Tongue (tissue), 2 donors: ENCODE results near the gene MARCHF6. TPM values are rescaled to one million over a fixed set of nuclear protein-coding genes. Genes with fewer than 3 reads are reported as not detected.
A peak's percentile ranks its signal among the peaks of the same experiment; 100 is the strongest.
"Not testable (repeated sequence)": the region's sequence is repeated elsewhere in the genome, so short reads cannot be mapped to it uniquely, and the experiment has no call there.

Source experiments
- DNase-seq: peaks from one replicate; pipeline ENCODE4 v3.0.0-alpha.2; 2015
- total RNA-seq: library from RNA; depleted of rRNA; stranded (reverse); fragments of >200 nt; gene quantifications from one replicate; pipeline ENCODE4 v1.2.3, GENCODE V29; 2014

The MARCHF6 gene, protein sequence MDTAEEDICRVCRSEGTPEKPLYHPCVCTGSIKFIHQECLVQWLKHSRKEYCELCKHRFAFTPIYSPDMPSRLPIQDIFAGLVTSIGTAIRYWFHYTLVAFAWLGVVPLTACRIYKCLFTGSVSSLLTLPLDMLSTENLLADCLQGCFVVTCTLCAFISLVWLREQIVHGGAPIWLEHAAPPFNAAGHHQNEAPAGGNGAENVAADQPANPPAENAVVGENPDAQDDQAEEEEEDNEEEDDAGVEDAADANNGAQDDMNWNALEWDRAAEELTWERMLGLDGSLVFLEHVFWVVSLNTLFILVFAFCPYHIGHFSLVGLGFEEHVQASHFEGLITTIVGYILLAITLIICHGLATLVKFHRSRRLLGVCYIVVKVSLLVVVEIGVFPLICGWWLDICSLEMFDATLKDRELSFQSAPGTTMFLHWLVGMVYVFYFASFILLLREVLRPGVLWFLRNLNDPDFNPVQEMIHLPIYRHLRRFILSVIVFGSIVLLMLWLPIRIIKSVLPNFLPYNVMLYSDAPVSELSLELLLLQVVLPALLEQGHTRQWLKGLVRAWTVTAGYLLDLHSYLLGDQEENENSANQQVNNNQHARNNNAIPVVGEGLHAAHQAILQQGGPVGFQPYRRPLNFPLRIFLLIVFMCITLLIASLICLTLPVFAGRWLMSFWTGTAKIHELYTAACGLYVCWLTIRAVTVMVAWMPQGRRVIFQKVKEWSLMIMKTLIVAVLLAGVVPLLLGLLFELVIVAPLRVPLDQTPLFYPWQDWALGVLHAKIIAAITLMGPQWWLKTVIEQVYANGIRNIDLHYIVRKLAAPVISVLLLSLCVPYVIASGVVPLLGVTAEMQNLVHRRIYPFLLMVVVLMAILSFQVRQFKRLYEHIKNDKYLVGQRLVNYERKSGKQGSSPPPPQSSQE
- 133 TPM for total RNA-seq

DNA sequence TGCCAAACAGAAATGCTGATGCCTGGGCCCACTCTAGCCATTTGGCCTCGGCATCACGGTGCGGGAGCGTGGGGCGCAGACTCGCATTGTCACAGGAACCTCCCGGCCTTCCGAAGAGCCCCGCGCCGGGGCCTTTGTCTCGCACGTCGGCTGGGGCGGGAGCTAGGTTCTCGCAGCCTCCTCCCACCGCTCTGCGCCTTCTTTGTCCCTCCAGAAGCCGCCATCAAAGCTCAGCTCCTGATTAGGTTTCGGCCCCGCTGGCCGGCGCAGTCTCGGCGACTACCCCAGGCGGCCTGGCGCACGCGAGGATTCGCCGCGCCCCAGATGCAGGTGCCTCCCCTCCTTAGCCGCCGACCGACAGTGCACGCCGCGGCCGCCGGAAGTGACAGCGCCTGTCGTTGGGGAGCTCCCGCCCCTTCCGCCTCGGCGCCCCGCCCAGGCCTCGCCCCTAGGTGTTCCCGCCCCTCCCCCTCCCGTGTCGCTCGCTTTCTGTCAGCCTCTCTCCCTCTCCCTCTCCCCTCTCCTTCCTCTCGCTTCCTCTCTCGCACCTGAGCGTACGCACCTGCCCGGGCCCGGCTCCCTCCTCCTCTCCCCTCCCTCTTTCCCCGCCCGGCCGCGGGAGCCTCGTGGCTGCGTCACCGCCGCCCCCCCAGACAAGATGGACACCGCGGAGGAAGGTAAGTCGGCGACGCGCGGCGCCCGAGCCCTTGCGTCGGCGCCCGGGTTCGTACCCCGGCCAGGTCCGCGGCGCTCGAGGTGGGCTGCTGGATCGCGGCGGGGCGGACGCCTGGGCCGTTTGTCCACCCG is at the start of gene MARCHF6:
Gene MARCHF6 (plus strand): TSS at position 455 of the 807 bp plus-strand sequence. CDS start 204 bp downstream, at position 659.
- DNase-seq: peak; percentile 97

DNA sequence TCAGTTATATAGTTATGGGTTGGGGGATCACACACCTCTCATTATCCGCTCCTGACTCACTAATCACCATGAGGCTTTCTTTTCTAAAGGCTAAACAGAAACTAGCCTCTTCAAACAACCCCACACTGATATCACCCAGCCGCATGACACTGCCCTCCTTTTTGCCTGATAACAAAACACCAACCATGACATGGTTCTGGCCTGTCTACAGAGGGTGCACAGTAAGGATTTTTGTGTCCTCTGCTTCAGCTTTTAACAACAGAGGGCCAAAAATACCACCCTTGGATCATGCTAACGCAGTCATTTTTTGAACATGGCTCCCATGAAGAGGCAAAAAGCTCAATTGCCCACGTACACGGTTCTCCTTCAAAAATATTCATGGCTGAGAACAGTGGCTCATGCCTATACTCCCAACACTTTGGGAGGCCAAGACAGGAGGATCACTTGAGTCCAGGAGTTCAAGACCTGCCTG is 49.8 kb upstream of the MARCHF6 start:
- DNase-seq: no peak

DNA sequence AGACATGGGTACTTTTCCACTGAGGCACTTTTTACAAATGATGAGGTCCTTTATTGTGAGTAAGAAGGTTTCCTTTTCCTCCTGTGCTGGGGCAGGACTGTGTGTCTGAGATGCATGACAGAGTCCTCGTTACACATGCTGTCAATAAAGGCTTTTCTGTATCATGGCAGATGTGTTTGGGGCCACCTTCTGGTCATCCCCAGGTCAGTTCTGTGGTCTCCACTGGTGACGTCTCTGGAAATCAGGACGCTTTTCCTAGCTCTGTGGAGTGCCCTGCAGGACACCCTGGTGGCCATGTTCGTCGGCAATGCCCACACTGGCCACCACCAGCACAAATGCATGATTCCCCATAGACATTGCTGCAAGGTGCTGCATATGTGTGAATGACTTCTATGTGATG is 48.6 kb upstream of the MARCHF6 start:
- no peak for DNase-seq

DNA sequence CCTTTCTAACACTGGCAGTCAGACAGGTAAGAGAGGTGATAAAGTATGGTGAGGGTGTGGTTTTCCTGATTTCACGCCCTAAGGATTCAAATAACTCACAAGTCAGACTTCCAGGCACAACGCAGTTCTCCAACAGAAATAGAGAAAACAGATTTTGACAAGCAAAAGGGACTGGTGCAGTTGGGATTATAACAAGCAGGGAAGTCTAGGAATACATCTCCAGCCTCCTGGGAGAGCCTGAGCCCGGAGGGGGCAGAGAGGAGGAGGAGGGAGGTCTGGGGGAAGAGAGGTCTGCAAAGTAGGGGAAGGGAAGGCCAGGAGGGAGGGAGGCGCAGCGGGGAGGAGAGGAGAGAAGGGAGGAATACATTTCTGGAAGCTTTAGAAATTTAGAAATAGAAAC is 47.4 kb upstream of the MARCHF6 start:
- no peak for DNase-seq

DNA sequence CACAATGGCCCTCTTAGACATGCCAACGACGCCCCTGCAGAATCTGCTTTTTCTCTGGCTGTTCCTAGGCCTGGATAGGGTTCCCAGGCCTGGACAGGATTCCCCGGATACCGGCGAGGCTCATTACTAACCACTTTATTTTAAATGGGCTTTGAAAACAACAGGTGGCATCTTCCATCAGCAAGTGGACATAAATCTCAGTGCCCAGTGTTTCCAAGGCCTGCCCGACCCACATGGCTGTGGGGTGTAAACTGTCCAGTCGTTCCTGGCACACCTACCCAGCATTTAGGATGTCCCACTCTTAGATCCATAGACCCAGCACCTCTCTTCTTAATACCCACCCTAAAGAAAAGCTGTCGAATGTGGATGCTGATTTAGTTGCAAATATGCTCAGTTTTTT is 46.7 kb upstream of the MARCHF6 start:
- no peak for DNase-seq

DNA sequence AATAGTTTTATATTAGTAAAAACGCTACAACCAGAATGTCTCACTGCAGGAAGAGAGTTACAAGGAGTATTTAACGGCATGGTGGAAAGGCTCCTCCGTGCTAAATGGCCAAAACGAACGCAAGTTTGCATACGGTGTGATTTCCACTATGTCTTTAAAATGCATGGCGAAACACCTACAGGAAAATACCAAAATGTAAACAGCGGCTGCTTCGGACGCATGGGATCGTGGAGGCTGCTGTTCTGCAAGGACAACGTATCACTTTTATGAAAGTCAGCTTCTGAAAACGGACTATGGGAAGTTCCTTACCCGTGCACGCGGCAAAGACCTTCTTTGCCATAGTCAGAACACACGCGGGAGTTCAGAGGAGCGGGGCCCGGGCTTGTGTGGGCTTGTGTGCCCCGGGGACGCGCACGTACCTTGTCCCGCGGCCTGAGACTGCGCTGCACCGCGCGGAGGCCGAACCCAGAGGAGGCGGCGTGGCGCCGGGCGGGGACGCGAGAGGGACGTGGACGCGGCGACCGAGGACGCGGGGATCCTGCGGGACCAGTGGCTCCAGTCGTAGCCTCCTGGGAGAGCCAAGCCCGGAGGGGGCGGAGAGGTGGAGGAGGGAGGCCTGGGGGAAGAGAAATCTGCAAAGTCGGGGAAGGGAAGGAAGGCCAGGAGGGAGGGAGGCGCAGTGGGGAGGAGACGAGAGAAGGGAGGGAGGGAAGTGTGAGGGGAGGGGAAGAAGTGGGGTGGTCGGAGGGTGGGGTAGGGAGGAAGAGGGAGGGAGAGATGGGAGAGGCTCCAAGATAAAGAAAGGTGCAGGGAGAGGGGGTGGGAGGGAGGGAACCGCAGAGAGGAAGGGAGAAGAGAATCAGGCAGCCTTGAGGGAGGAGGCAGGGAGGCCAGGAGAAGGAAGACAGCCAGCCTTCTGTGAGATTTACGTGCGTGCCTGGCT is 46.0 kb upstream of the MARCHF6 start, which contains the start of gene CMBL:
Gene CMBL (minus strand): TSS at position 697 of the 943 bp plus-strand sequence. CDS start 17,140 bp downstream, outside the sequence.
- DNase-seq: peak; percentile 64

DNA sequence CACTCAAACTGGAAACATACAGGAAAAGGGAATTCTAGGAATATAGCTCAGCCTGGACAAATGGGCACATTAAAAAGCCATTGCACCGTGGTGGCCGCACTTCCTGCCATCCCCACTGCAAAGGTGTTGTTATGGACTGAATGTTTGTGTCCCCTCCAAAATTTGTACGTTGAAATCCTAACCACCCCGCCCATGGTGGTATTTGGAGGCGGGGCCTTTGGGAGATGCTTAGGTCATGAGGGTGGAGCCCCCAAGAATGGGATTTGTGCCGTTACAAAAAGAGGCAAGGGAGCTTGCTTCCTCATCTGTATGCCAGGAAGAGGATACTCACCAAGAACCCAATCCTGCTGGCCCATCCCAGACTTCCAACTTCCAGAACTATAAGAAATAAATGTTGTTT is 44.7 kb upstream of the MARCHF6 start:
- no peak for DNase-seq

DNA sequence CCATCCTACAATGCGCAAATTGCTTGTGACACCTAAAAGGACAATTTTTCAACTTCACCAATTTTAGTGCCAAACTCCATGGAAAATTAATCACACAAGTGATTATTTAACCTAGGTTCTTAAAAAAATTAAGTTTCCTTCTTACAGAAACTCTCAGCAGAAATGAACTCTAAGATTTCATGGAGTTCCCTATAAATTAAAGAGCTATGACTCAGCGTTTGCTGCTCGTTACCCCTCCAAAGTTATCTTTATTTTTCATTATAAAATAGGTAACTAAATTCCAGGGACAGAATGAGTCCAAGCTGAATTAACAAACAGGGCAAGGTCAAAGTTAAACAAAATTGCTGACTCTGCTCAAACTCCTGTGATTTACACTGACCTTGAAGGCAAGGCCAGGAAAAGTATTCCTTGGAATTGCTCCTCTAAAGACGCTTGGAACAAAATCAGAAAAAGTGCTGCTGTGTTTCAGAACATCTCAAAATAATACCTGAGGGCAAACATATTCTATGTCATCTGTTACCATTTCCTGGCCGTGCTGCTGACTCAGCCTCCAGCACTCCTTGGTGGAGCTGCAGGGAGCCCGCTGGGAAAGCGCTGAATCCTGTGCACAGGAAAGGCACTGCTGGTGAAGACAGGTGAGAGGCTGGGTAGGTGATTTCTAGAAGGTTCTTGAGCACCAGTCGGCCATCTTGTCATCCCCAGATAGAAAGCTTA is 43.3 kb upstream of the MARCHF6 start:
- DNase-seq: no peak

DNA sequence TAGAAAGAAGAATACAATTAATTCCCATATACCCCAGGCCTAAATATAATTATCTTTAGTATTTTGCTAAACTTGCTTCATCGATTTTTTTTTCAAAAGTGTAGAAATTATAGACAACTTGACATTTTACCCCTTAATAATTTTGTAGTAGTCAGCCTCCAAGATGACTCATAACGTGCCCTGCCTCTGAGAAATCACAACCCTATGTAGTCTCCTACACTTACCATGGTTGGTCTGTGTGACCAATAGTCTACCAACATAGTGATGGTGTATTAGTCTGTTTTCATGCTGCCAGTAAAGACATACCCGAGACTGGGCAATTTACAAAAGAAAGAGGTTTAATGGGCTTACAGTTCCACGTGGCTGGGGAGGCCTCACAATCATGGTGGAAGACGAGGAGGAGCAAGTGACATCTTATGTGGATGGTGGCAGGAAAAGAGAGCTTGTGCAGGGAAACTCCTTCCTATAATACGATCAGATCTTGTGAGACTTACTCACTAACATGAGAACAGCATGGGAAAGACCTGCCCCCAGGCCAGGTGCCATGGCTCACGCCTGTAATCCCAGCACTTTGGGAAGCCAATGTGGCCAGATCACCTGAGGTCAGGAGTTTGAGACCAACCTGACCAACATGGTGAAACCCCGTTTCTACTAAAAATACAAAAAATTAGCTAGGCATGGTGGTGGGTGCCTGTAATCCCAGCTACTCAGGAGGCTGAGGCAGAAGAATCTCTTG is 42.5 kb upstream of the MARCHF6 start:
- not testable (repeated sequence) for DNase-seq

DNA sequence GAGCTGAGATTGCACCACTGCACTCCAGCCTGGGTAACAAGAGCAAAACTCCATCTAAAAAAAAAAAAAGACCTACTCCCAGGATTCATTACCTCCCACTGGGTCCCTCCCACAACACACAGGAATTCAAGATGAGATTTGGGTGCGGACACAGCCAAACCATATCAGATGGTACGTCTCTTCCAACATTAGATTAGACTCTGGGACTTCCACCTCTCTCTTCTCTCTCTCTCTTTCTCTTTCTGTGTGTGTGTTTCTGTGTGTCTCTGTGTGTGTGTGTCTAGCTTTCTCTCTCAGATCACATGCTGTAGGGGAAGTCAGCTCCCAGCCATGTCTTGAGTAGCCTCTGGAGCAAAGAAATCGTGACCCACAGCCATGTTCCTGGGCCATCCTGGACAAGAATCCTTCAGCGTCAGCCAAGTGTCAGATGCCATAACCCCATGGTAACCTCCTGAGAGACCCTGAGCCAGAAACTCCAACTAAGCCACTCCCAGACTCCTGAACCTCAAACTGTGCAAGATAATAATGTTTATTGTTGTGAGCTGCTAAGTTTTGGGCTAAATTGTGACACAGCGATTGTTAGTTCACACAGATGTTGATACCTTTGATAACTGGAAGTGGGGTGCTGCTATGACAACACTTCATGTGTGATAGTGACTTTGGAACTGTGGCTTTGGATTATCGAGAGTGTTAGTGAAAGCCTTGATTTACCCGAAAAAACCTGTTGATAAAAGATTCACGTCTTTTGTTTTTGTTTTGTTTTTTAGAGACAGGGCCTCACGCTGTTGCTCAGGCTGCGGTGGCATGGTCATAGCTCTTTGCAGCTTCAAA is 41.7 kb upstream of the MARCHF6 start:
- DNase-seq: no peak

DNA sequence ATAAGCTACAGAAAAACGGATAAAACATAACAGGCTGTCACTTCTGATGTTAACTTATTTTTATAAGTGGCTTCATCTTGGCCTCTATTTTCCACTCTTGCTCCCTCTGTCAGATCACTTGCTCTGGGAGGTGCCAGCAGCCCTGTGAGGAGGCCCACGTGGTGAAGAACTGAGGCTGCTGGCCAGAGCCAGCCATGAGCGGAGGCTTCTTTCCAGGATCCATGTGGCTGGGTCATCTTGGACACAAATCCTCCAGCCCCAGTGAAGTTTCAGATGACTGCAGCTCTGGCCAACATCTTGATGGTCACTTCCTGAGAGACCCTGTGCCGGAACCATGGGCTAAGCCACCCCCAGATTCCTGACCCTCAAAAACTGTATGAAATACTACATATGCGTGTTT is 38.3 kb upstream of the MARCHF6 start:
- DNase-seq: no peak

DNA sequence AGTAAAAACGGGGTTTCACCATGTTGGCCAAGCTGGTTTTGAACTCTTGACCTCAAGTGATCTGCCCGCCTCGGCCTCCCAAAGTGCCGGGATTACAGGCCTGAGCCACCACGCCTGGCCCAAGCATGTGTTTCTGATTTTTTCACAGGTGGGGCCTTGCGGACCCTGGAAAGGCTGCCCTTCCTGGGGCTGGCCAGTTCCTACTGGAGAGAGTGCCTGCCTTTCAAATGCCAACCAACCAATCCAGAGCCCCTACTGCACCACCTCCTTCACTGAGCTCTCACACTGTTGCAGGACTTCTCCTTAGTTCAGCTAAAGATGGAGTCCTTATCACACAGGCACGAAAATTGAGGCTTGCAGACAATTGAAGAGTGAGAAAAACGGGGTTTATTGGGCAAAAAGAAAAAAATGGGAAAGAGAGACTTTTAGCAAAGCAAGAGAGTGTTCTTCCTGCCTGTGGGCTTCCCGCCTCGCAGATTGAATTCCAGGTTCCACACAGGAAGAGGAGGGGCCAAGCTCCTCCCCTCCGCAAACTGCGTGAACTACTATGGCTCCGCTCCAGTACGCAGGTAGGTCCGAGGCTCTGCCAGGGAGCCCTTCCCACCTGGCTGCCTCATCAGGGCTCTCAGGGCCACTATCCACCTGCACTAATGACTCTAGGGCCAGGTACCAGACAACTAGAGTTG is 37.5 kb upstream of the MARCHF6 start:
- no peak for DNase-seq

DNA sequence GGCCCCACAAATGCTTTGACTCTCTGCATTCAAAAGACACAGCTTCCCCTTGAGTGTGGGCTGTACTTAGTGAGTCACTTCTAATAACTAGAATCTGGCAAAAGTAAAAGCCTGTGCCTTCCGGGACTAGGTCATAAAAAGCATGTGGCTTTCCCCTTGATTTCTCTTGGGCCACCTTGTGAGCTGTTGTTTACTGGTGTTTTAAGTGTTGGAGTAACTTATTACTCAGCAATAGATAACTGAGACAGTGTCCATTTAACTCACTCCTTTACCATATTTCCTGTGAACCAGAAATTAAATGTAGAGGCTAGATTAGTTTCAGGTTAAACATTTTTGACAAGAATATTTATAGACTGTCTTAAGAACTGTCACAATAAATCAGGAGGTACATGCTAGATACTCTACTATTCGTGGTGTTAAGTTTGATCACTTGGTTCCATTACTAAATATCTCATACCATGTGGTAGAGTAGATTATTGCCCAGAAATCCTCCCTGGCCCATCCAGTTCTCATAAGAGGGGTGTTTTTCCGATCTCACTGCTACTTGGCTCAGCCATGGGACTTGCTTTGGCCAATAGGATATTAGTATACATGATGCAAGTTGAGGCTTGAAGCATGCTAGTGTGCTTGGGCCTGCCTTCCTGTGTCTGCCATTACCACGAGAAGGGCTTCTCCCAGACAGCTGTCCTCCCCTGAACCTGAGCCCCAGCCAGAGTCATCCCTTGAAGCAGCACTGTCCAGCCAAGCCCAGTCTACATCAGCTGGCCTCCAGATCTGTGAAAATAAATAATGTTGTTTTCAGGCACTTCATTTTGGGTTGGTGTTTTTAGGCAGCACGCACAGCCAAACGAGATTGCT is 35.4 kb upstream of the MARCHF6 start:
- no peak for DNase-seq

DNA sequence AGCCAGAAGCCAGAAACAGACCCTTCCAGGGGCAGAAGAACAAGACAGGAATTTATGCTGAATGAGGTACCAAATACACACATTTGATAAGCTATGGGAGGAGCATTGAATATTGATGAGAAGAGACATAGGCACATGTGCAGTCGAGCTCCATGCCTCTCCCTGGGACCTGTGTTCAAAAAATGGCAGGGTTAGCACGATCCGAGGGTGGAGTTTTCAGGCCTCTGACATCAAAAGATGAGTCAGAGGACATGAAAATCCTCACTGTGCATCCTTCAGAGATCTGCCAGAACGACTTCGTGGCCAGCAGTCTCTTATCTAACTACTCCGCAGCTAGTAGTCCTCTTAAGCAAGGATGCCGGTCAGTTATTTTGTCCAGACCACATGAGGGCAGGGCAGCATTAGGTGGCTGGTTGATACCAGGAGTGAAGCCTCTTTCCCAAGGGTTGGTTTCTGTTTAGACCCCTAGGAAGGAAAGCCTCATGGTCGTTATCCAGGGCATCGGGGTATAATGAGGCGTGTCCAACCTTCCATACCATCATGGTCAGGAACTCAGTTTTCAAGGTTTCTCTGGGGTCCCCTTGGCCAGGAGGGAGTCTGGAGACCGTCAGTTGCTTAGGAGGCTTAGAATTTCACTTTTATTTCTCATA is 34.2 kb upstream of the MARCHF6 start:
- no peak for DNase-seq

DNA sequence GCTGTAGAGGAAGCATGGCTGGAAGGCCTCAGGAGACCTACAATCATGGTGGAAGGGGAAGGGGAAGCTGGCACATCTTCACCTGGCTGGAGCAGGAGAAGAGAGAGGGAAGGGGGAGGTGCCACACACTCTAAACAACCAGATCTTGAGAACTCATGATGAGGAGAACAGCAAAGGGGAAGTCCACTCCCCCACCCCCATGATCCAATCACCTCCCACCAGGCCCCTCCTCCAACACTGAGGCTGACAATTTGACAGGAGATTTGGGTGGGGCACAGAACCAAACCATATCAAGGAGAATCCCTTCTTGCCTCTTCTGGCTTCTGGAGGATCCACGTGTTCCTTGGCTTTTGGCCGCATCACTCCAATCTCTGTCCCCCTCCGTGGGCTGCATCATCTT is 32.7 kb upstream of the MARCHF6 start:
- no peak for DNase-seq

DNA sequence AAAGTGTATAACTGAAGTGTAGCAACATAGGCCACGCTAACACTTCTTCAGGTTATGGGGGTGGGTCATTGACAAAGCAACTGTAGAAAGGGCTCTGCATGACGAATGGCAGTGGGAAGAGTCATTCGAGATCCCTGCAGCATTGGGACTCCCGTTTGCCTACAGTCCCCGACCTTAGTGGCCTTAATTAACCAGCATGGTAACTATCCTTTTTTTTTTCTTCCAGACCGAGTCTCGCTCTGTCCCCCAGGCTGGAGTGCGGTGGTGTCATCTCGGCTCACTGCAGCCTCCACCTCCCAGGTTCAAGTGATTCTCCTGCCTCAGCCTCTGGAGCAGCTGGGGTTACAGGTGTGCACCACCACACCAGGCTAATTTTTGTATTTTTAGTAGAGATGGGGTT is 31.6 kb upstream of the MARCHF6 start:
- DNase-seq: no peak
